GM13976 (cell line): ENCODE results near the gene MYLK.

Experiments
- DNase-seq: peaks from one replicate; pipeline ENCODE4 v3.0.0; 2012; ENCODE audit warnings: low spot score
- in situ Hi-C: fragments of 300-500 bp; cut with MboI; formaldehyde crosslinking; loops from one replicate; pipeline ENCODE4 v1.12.0; 2022; ENCODE audit warnings: low sequenced_read_pairs, mixed read lengths, inconsistent platforms; ENCODE audit not compliant: unreplicated experiment
- TF ChIP-seq, protein P1 (sequence below): IDR thresholded peaks from 2 replicates; pipeline ENCODE4 v1.5.1; 2012; ENCODE audit warnings: borderline replicate concordance, mild to moderate bottlenecking; ENCODE audit not compliant: insufficient read depth; ENCODE audit errors: extremely low read depth, missing control alignments, control extremely low read depth

The MYLK gene

GRCh38 chr3:123778525-123778924 is 105.6 kb downstream of the MYLK start:
- in situ Hi-C loops = no loop called here
- DNase-seq = no peak
- TF ChIP-seq, protein P1, sequence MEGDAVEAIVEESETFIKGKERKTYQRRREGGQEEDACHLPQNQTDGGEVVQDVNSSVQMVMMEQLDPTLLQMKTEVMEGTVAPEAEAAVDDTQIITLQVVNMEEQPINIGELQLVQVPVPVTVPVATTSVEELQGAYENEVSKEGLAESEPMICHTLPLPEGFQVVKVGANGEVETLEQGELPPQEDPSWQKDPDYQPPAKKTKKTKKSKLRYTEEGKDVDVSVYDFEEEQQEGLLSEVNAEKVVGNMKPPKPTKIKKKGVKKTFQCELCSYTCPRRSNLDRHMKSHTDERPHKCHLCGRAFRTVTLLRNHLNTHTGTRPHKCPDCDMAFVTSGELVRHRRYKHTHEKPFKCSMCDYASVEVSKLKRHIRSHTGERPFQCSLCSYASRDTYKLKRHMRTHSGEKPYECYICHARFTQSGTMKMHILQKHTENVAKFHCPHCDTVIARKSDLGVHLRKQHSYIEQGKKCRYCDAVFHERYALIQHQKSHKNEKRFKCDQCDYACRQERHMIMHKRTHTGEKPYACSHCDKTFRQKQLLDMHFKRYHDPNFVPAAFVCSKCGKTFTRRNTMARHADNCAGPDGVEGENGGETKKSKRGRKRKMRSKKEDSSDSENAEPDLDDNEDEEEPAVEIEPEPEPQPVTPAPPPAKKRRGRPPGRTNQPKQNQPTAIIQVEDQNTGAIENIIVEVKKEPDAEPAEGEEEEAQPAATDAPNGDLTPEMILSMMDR = no peak

DNA sequence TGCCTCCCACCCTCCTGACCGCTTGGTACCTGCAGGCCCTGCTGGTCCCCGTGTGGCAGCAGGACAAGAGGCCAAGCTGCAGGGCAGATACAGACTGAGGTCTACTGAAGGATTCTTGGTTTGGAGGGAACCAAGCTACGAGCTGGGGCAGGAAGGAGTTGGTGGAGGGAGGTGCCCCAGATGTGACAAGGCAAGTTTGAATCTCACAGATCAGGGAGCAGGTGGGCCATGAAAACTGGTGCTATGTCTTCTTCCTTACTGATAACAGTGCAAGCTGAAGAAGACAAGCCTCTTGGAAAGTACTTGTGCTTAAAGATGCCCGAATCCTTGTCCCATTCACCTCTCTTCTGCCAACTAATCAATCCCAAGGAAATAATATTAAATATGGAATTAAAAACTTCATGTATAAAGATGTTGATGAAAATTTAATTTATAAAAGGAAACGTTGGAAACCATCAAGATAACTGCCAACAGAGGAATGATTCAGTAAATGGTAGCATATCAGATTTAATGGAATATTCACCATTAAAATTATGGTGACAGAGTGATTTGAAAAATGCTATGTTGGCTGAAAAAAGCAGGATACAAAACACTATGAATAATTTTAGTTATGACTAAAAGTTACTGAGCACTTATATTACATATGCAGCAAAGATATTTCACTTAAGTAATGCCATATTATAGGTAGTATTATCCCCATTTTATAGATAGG is 107.9 kb downstream of the MYLK start:
- TF ChIP-seq, protein P1 = no peak
- in situ Hi-C loops = no loop called here
- DNase-seq = no peak

DNA sequence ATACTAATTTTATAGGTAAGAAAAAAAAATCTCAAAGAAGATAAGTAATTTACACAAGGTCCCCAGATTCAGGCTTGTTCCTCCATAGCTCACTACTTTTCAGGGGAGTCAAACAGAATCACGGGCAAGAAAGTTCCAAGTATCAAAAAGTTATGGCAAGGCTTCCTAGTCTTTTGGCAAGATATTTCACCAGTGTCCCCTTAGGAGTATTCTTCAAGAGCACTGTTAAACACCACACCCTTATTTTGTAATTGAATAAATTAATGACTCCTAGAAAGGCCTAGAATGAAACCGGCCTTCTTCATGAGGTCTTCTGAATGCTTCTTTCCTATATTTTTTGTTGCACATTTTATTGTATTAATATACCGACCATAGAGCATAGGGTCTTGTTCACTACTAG is 109.7 kb downstream of the MYLK start:
- TF ChIP-seq, protein P1 = no peak
- in situ Hi-C loops = no loop called here
- DNase-seq = no peak

DNA sequence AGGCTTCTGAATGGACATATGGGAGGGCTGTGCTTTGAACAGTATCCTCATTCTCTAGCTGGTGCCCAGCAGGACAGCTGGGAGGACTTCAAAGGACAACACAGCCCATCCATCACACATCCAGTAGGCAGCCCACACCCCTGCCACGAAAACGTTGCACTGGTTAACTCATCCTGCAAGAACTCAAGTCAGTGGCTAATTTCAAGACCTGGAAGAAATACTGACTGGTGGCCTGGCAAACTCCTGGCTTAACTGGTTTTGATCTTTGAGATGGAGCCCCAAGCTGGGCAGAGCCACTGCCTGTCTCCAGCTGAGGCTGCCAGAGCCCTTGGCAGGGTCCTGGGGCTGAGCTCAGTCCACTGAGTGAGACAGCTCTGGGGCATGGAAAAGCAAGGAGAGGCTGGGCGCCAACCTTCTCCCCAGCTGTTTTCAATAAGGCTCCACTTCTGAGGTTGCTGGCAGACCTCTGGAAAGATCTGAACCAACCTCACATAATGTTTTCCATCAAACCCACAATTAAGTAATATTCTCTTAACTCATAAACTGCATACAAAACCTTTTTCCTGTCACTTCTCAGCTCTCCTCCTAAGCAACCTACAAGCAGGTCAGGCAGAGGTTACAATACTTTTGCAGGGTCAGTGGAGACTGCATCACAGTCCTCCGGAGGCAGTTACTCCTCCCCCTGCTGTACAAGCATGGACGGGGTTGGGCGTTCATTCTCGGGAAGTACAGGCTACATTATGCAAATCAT is 110.3 kb downstream of the MYLK start:
- in situ Hi-C loops = no loop called here
- DNase-seq = no peak
- TF ChIP-seq, protein P1 = no peak

DNA sequence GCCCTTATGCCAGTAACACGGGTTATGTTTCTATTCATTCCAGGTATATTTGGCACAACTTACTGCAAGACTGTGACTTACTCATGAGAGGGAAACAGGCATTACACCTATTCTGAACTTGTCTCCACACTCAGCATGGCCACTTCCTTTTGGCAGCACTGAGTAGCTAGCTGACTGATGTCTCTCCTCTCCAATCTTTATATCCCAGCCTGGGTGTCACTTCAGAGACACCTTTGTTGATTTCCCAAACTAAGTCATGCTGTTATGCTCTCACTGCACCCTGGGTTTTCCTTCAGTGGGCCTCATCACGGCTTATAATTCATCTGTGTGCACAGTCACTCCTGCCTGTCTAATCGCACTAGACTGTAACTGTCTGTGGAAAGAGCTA is 114.8 kb downstream of the MYLK start:
- DNase-seq = no peak
- TF ChIP-seq, protein P1 = no peak
- in situ Hi-C loops = no loop called here

DNA sequence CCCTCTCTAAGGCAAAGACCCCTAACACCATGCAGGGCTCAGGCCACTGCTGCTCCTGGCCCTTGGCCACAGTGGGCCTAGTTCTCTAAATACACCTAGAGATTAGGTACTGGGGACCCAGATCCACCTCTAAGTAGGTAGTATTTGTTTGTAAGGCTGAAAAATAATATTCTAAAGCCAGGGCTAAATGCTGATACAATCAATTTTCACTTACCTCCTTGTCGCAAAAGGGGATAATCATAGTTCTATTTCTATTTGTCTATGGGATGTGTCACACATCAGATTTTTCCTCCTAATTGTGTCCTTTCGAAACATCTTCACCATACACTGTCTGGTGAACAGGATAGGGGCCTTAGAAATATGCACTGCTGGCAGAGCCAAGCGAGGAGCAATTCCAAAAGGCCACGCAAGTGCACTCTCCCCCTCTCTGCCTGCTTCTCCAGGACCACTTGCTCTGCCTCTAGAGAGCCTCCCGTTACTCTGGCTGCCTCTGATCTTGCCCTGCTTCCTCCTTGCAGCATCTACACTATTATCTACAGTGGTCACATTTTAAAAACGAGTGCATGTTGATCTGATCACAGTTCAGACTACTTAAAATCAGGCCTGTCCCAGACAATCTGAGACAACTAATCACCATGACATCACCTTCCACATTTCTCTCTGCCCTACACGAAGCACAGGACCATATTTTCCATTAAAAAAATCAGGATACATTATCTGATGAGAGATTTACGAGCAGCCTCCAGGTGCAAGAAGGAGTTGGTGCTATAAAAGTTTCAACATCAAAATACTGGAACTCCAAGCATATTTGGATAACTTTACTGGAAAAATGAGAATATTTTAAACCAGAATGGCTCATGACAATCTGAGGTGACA is 115.4 kb downstream of the MYLK start:
- TF ChIP-seq, protein P1 = no peak
- in situ Hi-C loops = no loop called here

More for the DNA sequence above, 115.4 kb downstream of the MYLK start:
- DNase-seq = no peak
